ENCODE data around the gene FKBP1B. TPM values are rescaled to one million over a fixed set of nuclear protein-coding genes. Genes with fewer than 3 reads are reported as not detected.

The FKBP1B gene
- total and polyA plus RNA-seq, 5 experiments from 2014 or later: 0.39 to 1.9 (median 0.63) TPM; not detected in 1

Other genes starting within 250 kb of the FKBP1B start
- 10 to 100 TPM; 40.2 to 41.4 TPM for gene ATAD2B, start 122.6 kb upstream of the FKBP1B start, total RNA-seq
- 10 to 100 TPM in 1 of 3 donors, 1 to 10 TPM in 2; 7.2 to 11.4 (median 7.5) TPM for gene ATAD2B, start 122.6 kb upstream of the FKBP1B start, polyA plus RNA-seq
- gene UBXN2A, start 109.3 kb upstream of the FKBP1B start, total RNA-seq: 10 to 100 TPM; 14.4 to 14.6 TPM
- gene UBXN2A, start 109.3 kb upstream of the FKBP1B start, polyA plus RNA-seq: 10 to 100 TPM; 13.1 to 13.6 (median 13.6) TPM
- gene MFSD2B, start 39.7 kb upstream of the FKBP1B start, total RNA-seq: under 1 TPM in 1 of 2 experiments, not detected in 1; 0.44 TPM
- under 1 TPM in 1 of 3 donors, not detected in 2; 0.14 TPM for gene MFSD2B, start 39.7 kb upstream of the FKBP1B start, polyA plus RNA-seq
- gene WDCP, start 2.4 kb upstream of the FKBP1B start, total RNA-seq: 10 to 100 TPM; 14.9 to 15.6 TPM
- gene WDCP, start 2.4 kb upstream of the FKBP1B start, polyA plus RNA-seq: 1 to 10 TPM; 3.4 to 6.5 (median 5.0) TPM
- gene SF3B6, start 26.6 kb downstream of the FKBP1B start, total RNA-seq: 10 to 100 TPM; 55.8 to 57.7 TPM
- 100 to 1,000 TPM; 161 to 208 (median 195) TPM for gene SF3B6, start 26.6 kb downstream of the FKBP1B start, polyA plus RNA-seq
- gene TP53I3, start 35.1 kb downstream of the FKBP1B start, total RNA-seq: 1 to 10 TPM in 1 of 2 experiments, not detected in 1; 1.0 TPM
- under 1 TPM in 2 of 3 donors, not detected in 1; 0.39 to 0.44 TPM for gene TP53I3, start 35.1 kb downstream of the FKBP1B start, polyA plus RNA-seq
- gene PFN4, start 73.6 kb downstream of the FKBP1B start, total RNA-seq: not detected
- gene PFN4, start 73.6 kb downstream of the FKBP1B start, polyA plus RNA-seq: not detected
- 10 to 100 TPM; 25.1 to 28.5 TPM for gene FAM228B, start 73.7 kb downstream of the FKBP1B start, total RNA-seq
- 1 to 10 TPM; 6.5 to 8.7 (median 7.5) TPM for gene FAM228B, start 73.7 kb downstream of the FKBP1B start, polyA plus RNA-seq
- 1 to 10 TPM in 1 of 2 experiments, under 1 TPM in 1; 0.26 to 1.2 TPM for gene FAM228A, start 125.3 kb downstream of the FKBP1B start, total RNA-seq
- gene FAM228A, start 125.3 kb downstream of the FKBP1B start, polyA plus RNA-seq: under 1 TPM in 1 of 3 donors, not detected in 2; 0.14 TPM